MG63 (cell line): ENCODE results near the gene TRIM72. TPM values are rescaled to one million over a fixed set of nuclear protein-coding genes. Genes with fewer than 3 reads are reported as not detected.
"Not testable (repeated sequence)": the region's sequence is repeated elsewhere in the genome, so short reads cannot be mapped to it uniquely, and the experiment has no call there.

Experiments
- DNase-seq: peaks from one replicate; pipeline ENCODE4 v3.0.0-alpha.2; 2020
- H3K27me3 ChIP-seq: fragments of 250-450 bp; sonication (Bioruptor Pico); 2 replicates; pipeline ENCODE4 v1.5.1; 2020; ENCODE audit warnings: mild to moderate bottlenecking, moderate library complexity
- H3K36me3 ChIP-seq: fragments of 250-450 bp; sonication (Bioruptor Pico); 2 replicates; pipeline ENCODE4 v1.5.1; 2020; ENCODE audit warnings: mild to moderate bottlenecking, moderate library complexity
- H3K4me3 ChIP-seq: fragments of 250-450 bp; sonication (Bioruptor Pico); 2 replicates; pipeline ENCODE4 v1.5.1; 2020; ENCODE audit warnings: mild to moderate bottlenecking, moderate library complexity
- H3K9me3 ChIP-seq: fragments of 250-450 bp; sonication (Bioruptor Pico); 2 replicates; pipeline ENCODE4 v1.5.1; 2020; ENCODE audit warnings: mild to moderate bottlenecking, moderate library complexity
- total RNA-seq: library from RNA; depleted of rRNA; stranded (reverse); fragments of >200 nt; shearing (Covaris generic); gene quantifications from 2 replicates; pipeline ENCODE4 v1.2.3, GENCODE V29; 2014; ENCODE audit warnings: low replicate concordance; rRNA removed

The TRIM72 gene
- not detected in 2 replicates for total RNA-seq

GRCh38 chr16:31213877-31214707, at the start of gene TRIM72:
Gene TRIM72 (plus strand): TSS chr16:31214119. CDS start chr16:31214739, 620 bp downstream.
- no peak within 1 kb of the TSS for H3K4me3 ChIP-seq
- no peak for DNase-seq
- H3K36me3 ChIP-seq = no peaks in the 10 kb centered on the region
- no peaks in the 10 kb centered on the region for H3K9me3 ChIP-seq
- peaks cover 11% of the 10 kb centered on the region; the same call in 1 of the 2 replicates for H3K27me3 ChIP-seq

GRCh38 chr16:31167315-31167714, 46.6 kb upstream of the TRIM72 start:
- no peaks in the 10 kb centered on the region for H3K27me3 ChIP-seq
- no peaks in the 10 kb centered on the region for H3K36me3 ChIP-seq
- H3K9me3 ChIP-seq = no peaks in the 10 kb centered on the region
- no peak for DNase-seq
- H3K4me3 ChIP-seq = no peak overlapping the region

GRCh38 chr16:31168848-31169247, 45.1 kb upstream of the TRIM72 start:
- no peak overlapping the region for H3K4me3 ChIP-seq
- no peaks in the 10 kb centered on the region for H3K36me3 ChIP-seq
- H3K9me3 ChIP-seq = no peaks in the 10 kb centered on the region
- no peak for DNase-seq
- H3K27me3 ChIP-seq = no peaks in the 10 kb centered on the region

- not testable (repeated sequence) for H3K9me3 ChIP-seq, H3K36me3 ChIP-seq, DNase-seq
Measured at GRCh38 chr16:31170048-31170447, 43.9 kb upstream of the TRIM72 start.

GRCh38 chr16:31177136-31177535, 36.8 kb upstream of the TRIM72 start:
- H3K9me3 ChIP-seq = no peaks in the 10 kb centered on the region
- peaks cover 18% of the 10 kb centered on the region for H3K36me3 ChIP-seq
- no peaks in the 10 kb centered on the region for H3K27me3 ChIP-seq
- DNase-seq = peak; percentile 58
- no peak overlapping the region for H3K4me3 ChIP-seq

More at GRCh38 chr16:31170048-31170447, 43.9 kb upstream of the TRIM72 start:
- not testable (repeated sequence) for H3K4me3 ChIP-seq, H3K27me3 ChIP-seq

GRCh38 chr16:31179219-31179746, 34.6 kb upstream of the TRIM72 start:
- DNase-seq = no peak
- Histone ChIP-seq H3K27me3 (no peaks in the 10 kb centered on the region), H3K9me3 (no peaks in the 10 kb centered on the region), H3K4me3 (peak overlapping the region; percentile 99), H3K36me3 (peaks cover 40% of the 10 kb centered on the region)

- Histone ChIP-seq H3K4me3 (peak within 1 kb of the TSS; percentile 99), H3K9me3 (no peaks in the 10 kb centered on the region), H3K36me3 (peaks cover 46% of the 10 kb centered on the region), H3K27me3 (no peaks in the 10 kb centered on the region)
- DNase-seq = peak; percentile 82
Measured at GRCh38 chr16:31179747-31180459, 34.0 kb upstream of the TRIM72 start, which contains the start of gene FUS. Gene FUS (plus strand): TSS chr16:31180139. CDS start chr16:31180215, 76 bp downstream.

- peaks cover 59% of the 10 kb centered on the region for H3K36me3 ChIP-seq
- peak; percentile 56 for DNase-seq
- H3K27me3 ChIP-seq = no peaks in the 10 kb centered on the region
Measured at GRCh38 chr16:31181102-31181830, 32.7 kb upstream of the TRIM72 start.

GRCh38 chr16:31182391-31182790, 31.5 kb upstream of the TRIM72 start:
- Histone ChIP-seq H3K4me3 (peak overlapping the region; percentile 99), H3K36me3 (peaks cover 71% of the 10 kb centered on the region), H3K27me3 (no peaks in the 10 kb centered on the region), H3K9me3 (no peaks in the 10 kb centered on the region)
- no peak for DNase-seq

More at GRCh38 chr16:31181102-31181830, 32.7 kb upstream of the TRIM72 start:
- no peaks in the 10 kb centered on the region for H3K9me3 ChIP-seq
- H3K4me3 ChIP-seq = peak overlapping the region; percentile 99

- no peak for DNase-seq
- H3K4me3 ChIP-seq = peak overlapping the region; percentile 99
- H3K36me3 ChIP-seq = peaks cover 84% of the 10 kb centered on the region
- H3K9me3 ChIP-seq = no peaks in the 10 kb centered on the region
- H3K27me3 ChIP-seq = no peaks in the 10 kb centered on the region
Measured at GRCh38 chr16:31183432-31184428, 30.2 kb upstream of the TRIM72 start.

GRCh38 chr16:31184888-31185287, 29.0 kb upstream of the TRIM72 start:
- H3K9me3 ChIP-seq = no peaks in the 10 kb centered on the region
- no peak for DNase-seq
- peaks cover 96% of the 10 kb centered on the region for H3K36me3 ChIP-seq
- no peak overlapping the region for H3K4me3 ChIP-seq
- H3K27me3 ChIP-seq = no peaks in the 10 kb centered on the region

GRCh38 chr16:31185339-31185738, 28.6 kb upstream of the TRIM72 start:
- Histone ChIP-seq H3K27me3 (no peaks in the 10 kb centered on the region), H3K36me3 (peaks cover 97% of the 10 kb centered on the region)
- DNase-seq = no peak

GRCh38 chr16:31186176-31186575, 27.7 kb upstream of the TRIM72 start:
- DNase-seq = no peak
- Histone ChIP-seq H3K36me3 (peaks cover 100% of the 10 kb centered on the region), H3K4me3 (no peak overlapping the region), H3K9me3 (no peaks in the 10 kb centered on the region), H3K27me3 (no peaks in the 10 kb centered on the region)

More at GRCh38 chr16:31185339-31185738, 28.6 kb upstream of the TRIM72 start:
- H3K4me3 ChIP-seq = no peak overlapping the region
- no peaks in the 10 kb centered on the region for H3K9me3 ChIP-seq

GRCh38 chr16:31186930-31187807, 26.8 kb upstream of the TRIM72 start:
- H3K36me3 ChIP-seq = peaks cover 100% of the 10 kb centered on the region

GRCh38 chr16:31187808-31188189, 26.1 kb upstream of the TRIM72 start:
- Histone ChIP-seq H3K9me3 (no peaks in the 10 kb centered on the region), H3K27me3 (no peaks in the 10 kb centered on the region), H3K36me3 (peaks cover 100% of the 10 kb centered on the region), H3K4me3 (no peak overlapping the region)
- DNase-seq = no peak

More at GRCh38 chr16:31186930-31187807, 26.8 kb upstream of the TRIM72 start:
- no peaks in the 10 kb centered on the region for H3K9me3 ChIP-seq
- no peak overlapping the region for H3K4me3 ChIP-seq
- DNase-seq = no peak
- no peaks in the 10 kb centered on the region for H3K27me3 ChIP-seq
